ENCODE data around the gene DOCK1.

GRCh38 chr10:127142136-127142535, 236.9 kb downstream of the DOCK1 start:
- TF ChIP-seq CTCF (IDR thresholded peaks at IDR 0.05; ENCODE audit: borderline replicate concordance, extremely low read depth, low read length, poor library complexity, severe bottlenecking) (no peak), EZH2 (IDR thresholded peaks at IDR 0.05; ENCODE audit: borderline replicate concordance, low read depth, low read length, severe bottlenecking) (no peak)

All from DND-41 (cell line).